ENCODE results near the gene METTL9. TPM values are rescaled to one million over a fixed set of nuclear protein-coding genes. Genes with fewer than 3 reads are reported as not detected.

Gene METTL9
- total and polyA plus RNA-seq, 9 of the 15 experiments (the other 6 are each of a cell fraction or from before 2014, with no cell fraction given) = 12.2 to 107 (median 79.1) TPM

GRCh38 chr16:21611556-21612384, 12.4 kb downstream of the METTL9 start (continued):
- TF ChIP-seq, protein P1, sequence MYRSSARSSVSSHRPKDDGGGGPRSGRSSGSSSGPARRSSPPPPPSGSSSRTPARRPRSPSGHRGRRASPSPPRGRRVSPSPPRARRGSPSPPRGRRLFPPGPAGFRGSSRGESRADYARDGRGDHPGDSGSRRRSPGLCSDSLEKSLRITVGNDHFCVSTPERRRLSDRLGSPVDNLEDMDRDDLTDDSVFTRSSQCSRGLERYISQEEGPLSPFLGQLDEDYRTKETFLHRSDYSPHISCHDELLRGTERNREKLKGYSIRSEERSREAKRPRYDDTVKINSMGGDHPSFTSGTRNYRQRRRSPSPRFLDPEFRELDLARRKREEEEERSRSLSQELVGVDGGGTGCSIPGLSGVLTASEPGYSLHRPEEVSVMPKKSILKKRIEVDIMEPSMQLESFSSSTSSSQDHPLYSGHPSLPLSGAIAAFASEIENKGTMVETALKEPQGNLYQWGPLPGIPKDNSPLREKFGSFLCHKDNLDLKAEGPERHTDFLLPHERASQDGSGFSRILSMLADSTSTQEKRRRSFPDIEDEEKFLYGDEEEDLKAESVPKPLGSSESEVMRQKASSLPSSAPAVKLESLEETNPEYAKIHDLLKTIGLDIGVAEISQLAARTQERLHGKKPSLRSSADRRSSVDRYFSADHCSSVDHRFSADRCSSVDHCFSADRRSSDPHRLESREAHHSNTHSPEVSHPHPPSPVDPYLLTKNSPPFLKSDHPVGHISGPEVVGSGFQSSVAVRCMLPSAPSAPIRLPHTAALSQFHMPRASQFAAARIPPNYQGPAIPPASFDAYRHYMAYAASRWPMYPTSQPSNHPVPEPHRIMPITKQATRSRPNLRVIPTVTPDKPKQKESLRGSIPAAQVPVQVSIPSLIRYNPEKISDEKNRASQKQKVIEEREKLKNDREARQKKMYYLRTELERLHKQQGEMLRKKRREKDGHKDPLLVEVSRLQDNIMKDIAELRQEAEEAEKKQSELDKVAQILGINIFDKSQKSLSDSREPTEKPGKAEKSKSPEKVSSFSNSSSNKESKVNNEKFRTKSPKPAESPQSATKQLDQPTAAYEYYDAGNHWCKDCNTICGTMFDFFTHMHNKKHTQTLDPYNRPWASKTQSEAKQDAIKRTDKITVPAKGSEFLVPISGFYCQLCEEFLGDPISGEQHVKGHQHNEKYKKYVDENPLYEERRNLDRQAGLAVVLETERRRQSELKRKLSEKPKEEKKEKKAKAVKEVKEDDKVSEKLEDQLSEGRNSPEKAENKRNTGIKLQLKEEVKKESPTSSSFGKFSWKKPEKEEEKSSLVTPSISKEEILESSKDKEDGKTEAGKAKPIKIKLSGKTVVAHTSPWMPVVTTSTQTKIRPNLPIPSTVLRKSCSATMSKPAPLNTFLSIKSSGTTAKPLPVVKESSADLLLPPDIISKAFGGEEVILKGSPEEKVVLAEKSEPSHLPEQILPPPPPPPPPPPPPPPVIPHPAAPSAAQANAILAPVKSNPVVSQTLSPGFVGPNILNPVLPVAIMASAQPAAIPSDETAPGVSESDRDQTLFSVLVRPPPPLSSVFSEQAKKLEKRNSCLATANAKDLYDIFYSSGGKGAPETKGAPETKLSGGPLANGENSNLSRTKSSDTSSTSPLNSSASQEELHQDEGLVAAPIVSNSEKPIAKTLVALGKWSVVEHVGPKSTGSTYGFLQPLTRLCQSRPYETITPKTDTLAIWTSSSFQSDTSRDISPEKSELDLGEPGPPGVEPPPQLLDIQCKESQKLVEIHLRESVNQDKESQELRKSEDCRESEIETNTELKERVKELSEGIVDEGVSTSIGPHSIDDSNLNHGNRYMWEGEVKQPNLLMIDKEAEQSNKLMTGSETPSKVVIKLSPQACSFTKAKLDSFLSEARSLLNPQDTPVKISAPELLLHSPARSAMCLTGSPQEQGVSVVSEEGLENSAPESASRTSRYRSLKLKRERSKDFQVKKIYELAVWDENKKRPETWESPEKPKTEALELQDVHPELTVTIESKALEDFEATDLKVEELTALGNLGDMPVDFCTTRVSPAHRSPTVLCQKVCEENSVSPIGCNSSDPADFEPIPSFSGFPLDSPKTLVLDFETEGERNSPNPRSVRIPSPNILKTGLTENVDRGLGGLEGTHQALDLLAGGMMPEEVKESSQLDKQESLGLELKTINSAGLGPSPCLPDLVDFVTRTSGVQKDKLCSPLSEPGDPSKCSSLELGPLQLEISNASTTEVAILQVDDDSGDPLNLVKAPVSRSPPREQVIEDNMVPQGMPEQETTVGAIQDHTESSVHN (IDR thresholded peaks at IDR 0.05; ENCODE audit: borderline replicate concordance in 1 of 2, low read depth in 1 of 2) = 0 out of 4 replicates have a peak, but pooled peaks of 1 of the 2 experiments have one; percentile 7
- TF ChIP-seq HES1 (IDR thresholded peaks at IDR 0.05; ENCODE audit: low read depth) (peak; percentile 52; the same call in 1 of the 2 replicates), RAD21 (CRISPR knock-in tag; conservative IDR thresholded peaks at IDR 0.05 in 1 of 2, IDR thresholded peaks at IDR 0.05 in 1 of 2) (no peak), SETDB1 (IDR thresholded peaks at IDR 0.05; ENCODE audit: low read length) (no peak), ZNF764 (CRISPR knock-in tag; IDR thresholded peaks at IDR 0.05; ENCODE audit: low read depth) (no peak), SMAD2 (IDR thresholded peaks at IDR 0.05; ENCODE audit: low read depth, low read length) (no peak), CTCF (IDR thresholded peaks at IDR 0.05 in 2 of 3, conservative IDR thresholded peaks at IDR 0.05 in 1 of 3; ENCODE audit: insufficient read depth in 2 of 3, low read depth in 1 of 3, low read length in 3 of 3) (no peak), ZNF699 (CRISPR knock-in tag; IDR thresholded peaks at IDR 0.05; ENCODE audit: insufficient replicate concordance) (no peak), RBM14 (IDR thresholded peaks at IDR 0.05; ENCODE audit: borderline replicate concordance, insufficient read depth, low read depth, low read length) (no peak), ZNF174 (CRISPR knock-in tag; IDR thresholded peaks at IDR 0.05) (no peak), ETV1 (tag; conservative IDR thresholded peaks at IDR 0.05; ENCODE audit: low read depth) (no peak)
- TF ChIP-seq, protein P2, sequence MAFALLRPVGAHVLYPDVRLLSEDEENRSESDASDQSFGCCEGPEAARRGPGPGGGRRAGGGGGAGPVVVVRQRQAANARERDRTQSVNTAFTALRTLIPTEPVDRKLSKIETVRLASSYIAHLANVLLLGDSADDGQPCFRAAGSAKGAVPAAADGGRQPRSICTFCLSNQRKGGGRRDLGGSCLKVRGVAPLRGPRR (CRISPR knock-in tag; IDR thresholded peaks at IDR 0.05) = no peak
- TF ChIP-seq, protein P3, sequence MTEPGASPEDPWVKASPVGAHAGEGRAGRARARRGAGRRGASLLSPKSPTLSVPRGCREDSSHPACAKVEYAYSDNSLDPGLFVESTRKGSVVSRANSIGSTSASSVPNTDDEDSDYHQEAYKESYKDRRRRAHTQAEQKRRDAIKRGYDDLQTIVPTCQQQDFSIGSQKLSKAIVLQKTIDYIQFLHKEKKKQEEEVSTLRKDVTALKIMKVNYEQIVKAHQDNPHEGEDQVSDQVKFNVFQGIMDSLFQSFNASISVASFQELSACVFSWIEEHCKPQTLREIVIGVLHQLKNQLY (CRISPR knock-in tag; conservative IDR thresholded peaks at IDR 0.05) = no peak

Data from K562 (cell line).